GM23338 (cell line): Measurements from ENCODE around the gene ADIRF.
"Not testable (repeated sequence)": the region's sequence is repeated elsewhere in the genome, so short reads cannot be mapped to it uniquely, and the experiment has no call there.

Experiments used
- CREB1 ChIP-seq: fragments of 250-450 bp; sonication (Bioruptor Pico); IDR thresholded peaks from 2 replicates; pipeline ENCODE4 v1.5.0; 2020; ENCODE audit warnings: low read depth, mild to moderate bottlenecking, moderate library complexity
- CTCF ChIP-seq, 2 experiments: fragments of 200-600 bp in 1 of 2; sonication (generic) in 1 of 2; conservative IDR thresholded peaks; 2 replicates each; pipeline versions ENCODE4 v1.5.1 to v1.6.1; 2016 to 2017; ENCODE audit warnings: antibody characterized with exemption in 2 of 2, low read depth in 2 of 2, mild to moderate bottlenecking in 2 of 2, moderate library complexity in 1 of 2
- EZH2 ChIP-seq: fragments of 200-600 bp; sonication (generic); IDR thresholded peaks from one replicate; pipeline ENCODE4 v1.8.0; 2017; ENCODE audit warnings: antibody characterized with exemption, mild to moderate bottlenecking, low read depth; ENCODE audit not compliant: unreplicated experiment
- EZH2phosphoT487 ChIP-seq: fragments of 200-600 bp; sonication (generic); IDR thresholded peaks from one replicate; pipeline ENCODE4 v1.8.1; 2018; ENCODE audit warnings: antibody characterized with exemption; ENCODE audit not compliant: unreplicated experiment
- JUNB ChIP-seq: IDR thresholded peaks from one replicate; pipeline ENCODE4 v1.6.1; 2016; ENCODE audit warnings: antibody characterized with exemption; ENCODE audit not compliant: unreplicated experiment
- NANOG ChIP-seq: IDR thresholded peaks from 2 replicates; pipeline ENCODE4 v1.6.1; 2016; ENCODE audit warnings: antibody characterized with exemption, borderline replicate concordance
- POLR2AphosphoS5 ChIP-seq: IDR thresholded peaks from 2 replicates; pipeline ENCODE4 v1.6.1; 2016; ENCODE audit warnings: antibody characterized with exemption, low read depth
- REST ChIP-seq: IDR thresholded peaks from one replicate; pipeline ENCODE4 v1.6.1; 2018; ENCODE audit warnings: antibody characterized with exemption; ENCODE audit not compliant: unreplicated experiment
- ZNF462 ChIP-seq: fragments of 250-450 bp; sonication (Bioruptor Pico); IDR thresholded peaks from 2 replicates; pipeline ENCODE4 v1.5.0; 2020; ENCODE audit warnings: mild to moderate bottlenecking, moderate library complexity

GRCh38 chr10:86991362-86991761, 23.1 kb downstream of the ADIRF start:
- not testable (repeated sequence) for TF ChIP-seq POLR2AphosphoS5; CTCF (conservative IDR thresholded peaks at IDR 0.05; ENCODE audit: low read depth in 2 of 2); REST; EZH2; NANOG; CREB1; ZNF462; EZH2phosphoT487; JUNB
